CD14-positive monocyte (primary cell): Measurements from ENCODE around the gene CRTC3. TPM values are rescaled to one million over a fixed set of nuclear protein-coding genes. Genes with fewer than 3 reads are reported as not detected.

Source experiments
- DNase-seq, 3 donors: peaks; one replicate each; pipeline ENCODE4 v3.0.0-alpha.2; 2011 to 2022
- H2AFZ ChIP-seq: 2 replicates; pipeline ENCODE4 v1.6.0; 2012; ENCODE audit warnings: mild to moderate bottlenecking, low read depth, low read length, inconsistent platforms; ENCODE audit not compliant: insufficient read depth, poor library complexity, severe bottlenecking
- H3K27ac ChIP-seq, 2 donors: 1 replicate in 1 of 2; 2 replicates in 1 of 2; pipeline ENCODE4 v1.5.1; 2012 to 2013; ENCODE audit warnings: low read length in 2 of 2, control low read depth in 1 of 2, inconsistent platforms in 1 of 2, low read depth in 1 of 2, mild to moderate bottlenecking in 1 of 2
- H3K27me3 ChIP-seq, 2 donors: one replicate each; pipeline versions ENCODE4 v1.6.0 to v1.6.1; 2011 to 2013; ENCODE audit warnings: low read length in 2 of 2; ENCODE audit not compliant: control insufficient read depth in 2 of 2, insufficient read depth in 2 of 2
- H3K36me3 ChIP-seq, 2 donors: replicated peaks in 1 of 2; 1 replicate in 1 of 2; 2 replicates in 1 of 2; pipeline versions ENCODE4 v1.5.1 to v1.6.1; 2012 to 2013; ENCODE audit warnings: low read length in 2 of 2, control low read depth in 1 of 2, inconsistent platforms in 1 of 2, mild to moderate bottlenecking in 1 of 2; ENCODE audit not compliant: insufficient read depth in 2 of 2, control insufficient read depth in 1 of 2
- H3K4me1 ChIP-seq, 2 donors: 1 replicate in 1 of 2; 2 replicates in 1 of 2; pipeline versions ENCODE4 v1.5.1 to v1.6.1; 2012 to 2013; ENCODE audit warnings: low read length in 2 of 2, control low read depth in 1 of 2, inconsistent platforms in 1 of 2, mild to moderate bottlenecking in 1 of 2, moderate library complexity in 1 of 2; ENCODE audit not compliant: insufficient read depth in 2 of 2, control insufficient read depth in 1 of 2
- H3K4me2 ChIP-seq: replicated peaks from 2 replicates; pipeline ENCODE3; 2012; ENCODE audit warnings: low read length, moderate library complexity, mild to moderate bottlenecking; ENCODE audit not compliant: poor library complexity, severe bottlenecking; ENCODE audit errors: extremely low read depth
- H3K4me3 ChIP-seq, 3 experiments: fragments of 200-600 bp in 1 of 3; sonication (generic) in 1 of 3; replicated peaks in 1 of 3; 1 replicate in 2 of 3; 2 replicates in 1 of 3; pipeline ENCODE4 v1.5.1; 2011 to 2013; ENCODE audit warnings: low read length in 3 of 3, mild to moderate bottlenecking in 3 of 3, control low read depth in 2 of 3, low read depth in 2 of 3, inconsistent platforms in 1 of 3, moderate library complexity in 1 of 3
- H3K79me2 ChIP-seq: 2 replicates; pipeline ENCODE4 v1.6.0; 2012; ENCODE audit warnings: mild to moderate bottlenecking, control low read depth, inconsistent platforms, low read length, moderate library complexity; ENCODE audit not compliant: insufficient read depth
- H3K9ac ChIP-seq: 2 replicates; pipeline ENCODE4 v1.6.0; 2017; ENCODE audit warnings: low read length, mild to moderate bottlenecking; ENCODE audit not compliant: insufficient read depth, poor library complexity, severe bottlenecking
- H3K9me3 ChIP-seq, 2 donors: replicated peaks in 1 of 2; 1 replicate in 1 of 2; 2 replicates in 1 of 2; pipeline versions ENCODE4 v1.5.1 to v1.6.1; 2012 to 2013; ENCODE audit warnings: low read length in 2 of 2, control low read depth in 1 of 2; ENCODE audit not compliant: control insufficient read depth in 1 of 2, insufficient read depth in 1 of 2
- H4K20me1 ChIP-seq: 2 replicates; pipeline ENCODE4 v1.6.0; 2012; ENCODE audit warnings: mild to moderate bottlenecking, low read length, control low read depth, moderate library complexity; ENCODE audit not compliant: insufficient read depth
- H3K27ac Mint-ChIP-seq, 7 donors: one replicate each; pipeline ENCODE4 v1.8.0; 2020; ENCODE audit warnings: mild to moderate bottlenecking in 7 of 7, mixed read lengths in 7 of 7, moderate library complexity in 6 of 7, inconsistent platforms in 2 of 7
- H3K27me3 Mint-ChIP-seq, 3 donors: one replicate each; pipeline ENCODE4 v1.8.0; 2021 to 2022; ENCODE audit warnings: low read depth in 3 of 3, mild to moderate bottlenecking in 3 of 3, mixed read lengths in 3 of 3, moderate library complexity in 3 of 3, inconsistent platforms in 1 of 3
- H3K36me3 Mint-ChIP-seq, 2 donors: one replicate each; pipeline ENCODE4 v1.8.0; 2020; ENCODE audit warnings: mixed read lengths in 2 of 2, inconsistent platforms in 1 of 2, mild to moderate bottlenecking in 1 of 2
- H3K4me1 Mint-ChIP-seq: one replicate; pipeline ENCODE4 v1.8.0; 2020; ENCODE audit warnings: mild to moderate bottlenecking, mixed read lengths
- H3K4me3 Mint-ChIP-seq, 2 donors: one replicate each; pipeline ENCODE4 v1.8.0; 2020; ENCODE audit warnings: mild to moderate bottlenecking in 2 of 2, mixed read lengths in 2 of 2, moderate library complexity in 1 of 2
- H3K9me3 Mint-ChIP-seq, 7 donors: one replicate each; pipeline ENCODE4 v1.8.0; 2020 to 2022; ENCODE audit warnings: mixed read lengths in 7 of 7, mild to moderate bottlenecking in 6 of 7, moderate library complexity in 6 of 7, inconsistent platforms in 2 of 7
- WGBS: methylation state at CpG from one replicate; pipeline ENCODE4 v1.1.5; 2013; ENCODE audit warnings: missing lambda C conversion rate; ENCODE audit not compliant: insufficient coverage; 5-methylcytosine and 5-hydroxymethylcytosine counted together
- intact Hi-C, 2 donors: fragments of 100-400 bp; cut with micrococcal nuclease; formaldehyde crosslinking; loops; one replicate each; pipeline versions ENCODE4 v1.15.0 to v1.15.1; 2023
- polyA plus RNA-seq, 3 donors: library from polyadenylated mRNA; depleted of rRNA in 1 of 3; unstranded in 2 of 3; stranded (reverse) in 1 of 3; fragments of 300-500 nt in 2 of 3; fragments of >200 nt in 1 of 3; fragmentation: Illumina TruSeq in 2 of 3; gene quantifications; 1 replicate in 2 of 3; 2 replicates in 1 of 3; pipeline ENCODE4 v1.2.3, GENCODE V29; 2012 to 2021
- TF ChIP-seq, protein P1 (sequence below): fragments of 200-600 bp; IDR thresholded peaks from one replicate; pipeline ENCODE4 v1.8.0; 2022; ENCODE audit warnings: antibody characterized with exemption, mild to moderate bottlenecking

CRTC3 gene
- polyA plus RNA-seq, 3 donors, result 6.0 to 25.4 (median 12.2) TPM

DNA sequence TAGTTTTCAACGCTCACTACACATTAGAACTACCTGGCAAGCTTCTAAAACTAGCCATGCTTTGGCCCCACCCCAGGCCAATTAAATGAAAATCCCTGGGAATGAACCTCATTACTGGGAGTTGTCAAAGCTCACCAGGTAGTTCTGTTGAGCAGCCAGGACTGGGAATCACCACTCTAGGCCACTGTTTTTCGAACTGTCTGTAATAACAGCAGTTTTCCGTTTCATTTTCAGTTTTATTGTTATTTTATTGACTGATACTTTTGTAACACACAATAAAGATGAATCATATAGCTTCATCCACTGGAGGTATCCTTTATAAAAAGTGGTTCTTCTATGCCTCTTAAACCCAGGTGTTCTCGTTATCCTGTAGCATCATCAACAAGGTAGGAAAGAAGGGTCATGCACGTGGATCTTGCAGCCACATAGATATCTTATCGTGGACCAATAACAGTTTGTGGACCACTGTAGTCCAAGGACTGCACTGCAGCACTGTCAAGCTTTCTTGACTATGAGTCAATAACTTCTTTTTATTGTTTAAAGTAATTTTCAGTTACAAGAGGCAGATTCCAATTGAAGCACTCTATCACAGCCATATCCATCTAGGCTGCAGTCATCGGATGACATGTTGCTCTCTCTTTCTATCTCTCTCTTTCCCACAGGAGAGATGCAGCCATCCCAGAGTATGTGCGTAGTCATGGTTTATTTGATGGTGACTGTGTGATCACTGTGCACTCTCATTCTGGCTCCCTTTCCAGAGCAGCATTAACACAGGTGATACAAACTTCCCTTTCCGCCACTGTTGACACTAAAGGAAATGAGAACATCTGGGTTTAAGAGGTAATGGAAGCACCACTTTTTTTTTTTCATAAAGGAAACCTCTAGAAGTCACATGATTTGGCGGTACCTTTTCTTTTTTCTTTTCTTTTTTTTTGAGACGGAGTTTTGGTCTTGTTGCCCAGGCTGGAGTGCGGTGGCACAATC is 148.4 kb downstream of the CRTC3 start:
- WGBS, result 100% methylated on average over 4 of the region's 12 CpGs
- no peaks in the 10 kb centered on the region for H4K20me1 ChIP-seq
- H3K27me3 ChIP-seq, result no peaks in the 10 kb centered on the region
- no peaks in the 10 kb centered on the region for H3K36me3 ChIP-seq
- intact Hi-C loops, result no loop called here
- Mint-ChIP-seq H3K27ac (no peak overlapping the region), H3K4me1 (peaks cover 4% of the 10 kb centered on the region), H3K27me3 (peaks cover 0 to 5% (median 3%) of the 10 kb centered on the region in 3 donors), H3K4me3 (no peak overlapping the region), H3K36me3 (no peaks in the 10 kb centered on the region), H3K9me3 (peaks cover 0 to 3% (median 0%) of the 10 kb centered on the region in 7 donors)
- no peaks in the 10 kb centered on the region for H3K9me3 ChIP-seq
- no peak overlapping the region for H3K27ac ChIP-seq
- no peak overlapping the region for H3K4me2 ChIP-seq
- no peaks in the 10 kb centered on the region for H3K79me2 ChIP-seq
- DNase-seq, result no peak
- H3K4me3 ChIP-seq, result no peak overlapping the region
- no peak overlapping the region for H3K9ac ChIP-seq
- H2AFZ ChIP-seq, result no peak overlapping the region
- H3K4me1 ChIP-seq, result no peaks in the 10 kb centered on the region
- TF ChIP-seq, protein P1, sequence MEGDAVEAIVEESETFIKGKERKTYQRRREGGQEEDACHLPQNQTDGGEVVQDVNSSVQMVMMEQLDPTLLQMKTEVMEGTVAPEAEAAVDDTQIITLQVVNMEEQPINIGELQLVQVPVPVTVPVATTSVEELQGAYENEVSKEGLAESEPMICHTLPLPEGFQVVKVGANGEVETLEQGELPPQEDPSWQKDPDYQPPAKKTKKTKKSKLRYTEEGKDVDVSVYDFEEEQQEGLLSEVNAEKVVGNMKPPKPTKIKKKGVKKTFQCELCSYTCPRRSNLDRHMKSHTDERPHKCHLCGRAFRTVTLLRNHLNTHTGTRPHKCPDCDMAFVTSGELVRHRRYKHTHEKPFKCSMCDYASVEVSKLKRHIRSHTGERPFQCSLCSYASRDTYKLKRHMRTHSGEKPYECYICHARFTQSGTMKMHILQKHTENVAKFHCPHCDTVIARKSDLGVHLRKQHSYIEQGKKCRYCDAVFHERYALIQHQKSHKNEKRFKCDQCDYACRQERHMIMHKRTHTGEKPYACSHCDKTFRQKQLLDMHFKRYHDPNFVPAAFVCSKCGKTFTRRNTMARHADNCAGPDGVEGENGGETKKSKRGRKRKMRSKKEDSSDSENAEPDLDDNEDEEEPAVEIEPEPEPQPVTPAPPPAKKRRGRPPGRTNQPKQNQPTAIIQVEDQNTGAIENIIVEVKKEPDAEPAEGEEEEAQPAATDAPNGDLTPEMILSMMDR, result no peak

DNA sequence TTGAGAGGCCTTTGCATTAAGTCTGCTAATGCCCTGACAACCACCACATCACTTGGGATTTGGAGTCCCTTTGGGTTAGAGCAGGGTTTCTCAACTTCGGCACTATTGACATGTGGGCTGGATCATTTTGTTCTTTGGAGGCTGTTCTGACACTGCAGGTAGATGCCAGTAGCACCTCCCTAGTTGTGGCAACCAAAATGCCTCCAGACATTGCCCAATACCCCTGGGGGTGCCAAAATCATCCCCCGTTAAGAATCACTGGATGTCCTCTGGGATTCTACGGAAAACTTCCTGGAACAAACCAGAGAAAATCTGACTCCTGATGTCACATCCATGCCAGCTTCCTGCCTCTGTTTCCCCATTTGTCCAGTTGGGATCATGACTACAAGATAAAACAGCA is 150.2 kb downstream of the CRTC3 start:
- Mint-ChIP-seq H3K27ac (no peak overlapping the region), H3K4me3 (no peak overlapping the region), H3K36me3 (no peaks in the 10 kb centered on the region), H3K27me3 (peaks cover 0 to 1% (median 0%) of the 10 kb centered on the region in 3 donors), H3K4me1 (peaks cover 4% of the 10 kb centered on the region), H3K9me3 (no peaks in the 10 kb centered on the region)
- Histone ChIP-seq H3K9me3 (no peaks in the 10 kb centered on the region), H3K36me3 (no peaks in the 10 kb centered on the region), H3K4me1 (no peaks in the 10 kb centered on the region), H3K79me2 (no peaks in the 10 kb centered on the region), H3K4me2 (no peak overlapping the region), H3K9ac (no peak overlapping the region), H3K27ac (no peak overlapping the region), H3K27me3 (no peaks in the 10 kb centered on the region), H2AFZ (no peak overlapping the region), H4K20me1 (no peaks in the 10 kb centered on the region), H3K4me3 (no peak overlapping the region)
- 67% methylated on average over 1 of the region's 3 CpGs for WGBS
- DNase-seq, result no peak
- intact Hi-C loops, result no loop called here
- TF ChIP-seq, protein P1, result no peak
